ENCODE results near the gene SIN3A.
A peak's percentile ranks its signal among the peaks of the same experiment; 100 is the strongest.
"Not testable (repeated sequence)": the region's sequence is repeated elsewhere in the genome, so short reads cannot be mapped to it uniquely, and the experiment has no call there.

SIN3A gene

DNA sequence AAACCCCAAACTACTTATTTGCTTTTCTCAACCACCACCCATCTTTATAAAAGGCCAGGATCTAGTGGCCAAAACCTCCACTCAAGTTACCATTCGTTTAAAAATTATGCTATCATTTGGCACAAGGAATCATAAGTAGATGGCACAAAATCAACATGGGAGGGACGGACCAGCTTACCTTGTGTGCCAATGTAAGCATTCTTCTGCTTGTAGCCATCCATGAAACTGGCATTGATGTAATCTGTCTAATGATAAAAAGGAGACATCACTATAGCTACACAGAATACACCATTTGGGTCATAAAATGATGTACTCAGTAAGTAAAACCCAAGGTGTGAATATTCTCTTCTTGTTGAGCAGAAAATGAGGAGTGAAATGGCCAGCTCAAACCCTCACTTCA lies 28.2 kb upstream of the SIN3A start:
- Histone ChIP-seq H4K5ac (ENCODE audit: low read length) (no peak overlapping the region), H2BK15ac (replicated peaks; ENCODE audit: low read depth) (no peak overlapping the region), H3K36me3 (ENCODE audit: control insufficient read depth, insufficient read depth, low read length) (peaks cover 3% of the 10 kb centered on the region), H3K79me2 (ENCODE audit: control insufficient read depth, insufficient read depth, low read length) (no peaks in the 10 kb centered on the region), H3K27me3 (ENCODE audit: insufficient read depth, low read length, poor library complexity) (no peaks in the 10 kb centered on the region), H4K8ac (ENCODE audit: low read depth, low read length) (no peak overlapping the region), H2BK5ac (ENCODE audit: low read length) (no peak overlapping the region), H3K79me1 (ENCODE audit: low read length) (no peaks in the 10 kb centered on the region), H3K4me3 (ENCODE audit: low read length) (no peak overlapping the region), H3K9ac (ENCODE audit: low read length) (no peak overlapping the region), H3K4me2 (ENCODE audit: low read length) (no peak overlapping the region), H3K18ac (ENCODE audit: low read length) (no peak overlapping the region), H3K4ac (ENCODE audit: low read depth, low read length) (no peak overlapping the region), H2AK5ac (ENCODE audit: low read length) (no peak overlapping the region), H3K27ac (ENCODE audit: low read depth, low read length) (no peak overlapping the region), H2BK120ac (ENCODE audit: low read depth, low read length) (no peak overlapping the region), H3K4me1 (ENCODE audit: control insufficient read depth, low read depth, low read length) (no peaks in the 10 kb centered on the region), H3K23ac (ENCODE audit: low read length) (no peak overlapping the region), H3K56ac (ENCODE audit: low read length) (no peak overlapping the region)
- WGBS (ENCODE audit: extremely low coverage, insufficient coverage, low lambda C conversion rate): no CpG with 5 or more reads among the region's 2 CpGs
- no peak for DNase-seq

GRCh38 chr15:75477094-75477493 lies 25.6 kb upstream of the SIN3A start:
- H3K79me1 ChIP-seq (ENCODE audit: low read length); H2BK120ac ChIP-seq (ENCODE audit: low read depth, low read length); H4K5ac ChIP-seq (ENCODE audit: low read length); H3K36me3 ChIP-seq (ENCODE audit: control insufficient read depth, insufficient read depth, low read length); H3K79me2 ChIP-seq (ENCODE audit: control insufficient read depth, insufficient read depth, low read length); H3K56ac ChIP-seq (ENCODE audit: low read length); DNase-seq; H3K4me2 ChIP-seq (ENCODE audit: low read length); H3K9ac ChIP-seq (ENCODE audit: low read length); H3K18ac ChIP-seq (ENCODE audit: low read length); H3K4me1 ChIP-seq (ENCODE audit: control insufficient read depth, low read depth, low read length); H4K8ac ChIP-seq (ENCODE audit: low read depth, low read length); H3K23ac ChIP-seq (ENCODE audit: low read length); H3K4ac ChIP-seq (ENCODE audit: low read depth, low read length); H3K27ac ChIP-seq (ENCODE audit: low read depth, low read length); H3K4me3 ChIP-seq (ENCODE audit: low read length); H2AK5ac ChIP-seq (ENCODE audit: low read length); H2BK5ac ChIP-seq (ENCODE audit: low read length); H3K27me3 ChIP-seq (ENCODE audit: insufficient read depth, low read length, poor library complexity); H2BK15ac ChIP-seq (replicated peaks; ENCODE audit: low read depth): not testable (repeated sequence)
- no CpG with 5 or more reads among the region's 5 CpGs for WGBS (ENCODE audit: extremely low coverage, insufficient coverage, low lambda C conversion rate)

GRCh38 chr15:75468913-75469598 lies 17.6 kb upstream of the SIN3A start:
- H3K36me3 ChIP-seq (ENCODE audit: control insufficient read depth, insufficient read depth, low read length): peaks cover 7% of the 10 kb centered on the region
- no peak overlapping the region for H2BK5ac ChIP-seq (ENCODE audit: low read length)
- no peak overlapping the region for H3K23ac ChIP-seq (ENCODE audit: low read length)
- no peak for DNase-seq
- no peak overlapping the region for H3K18ac ChIP-seq (ENCODE audit: low read length)
- H4K5ac ChIP-seq (ENCODE audit: low read length): no peak overlapping the region
- H3K4me2 ChIP-seq (ENCODE audit: low read length): no peak overlapping the region
- no peak overlapping the region for H3K4ac ChIP-seq (ENCODE audit: low read depth, low read length)
- H2BK120ac ChIP-seq (ENCODE audit: low read depth, low read length): no peak overlapping the region
- H3K9ac ChIP-seq (ENCODE audit: low read length): no peak overlapping the region
- no peak overlapping the region for H3K27ac ChIP-seq (ENCODE audit: low read depth, low read length)
- no peak overlapping the region for H3K4me3 ChIP-seq (ENCODE audit: low read length)
- H3K79me2 ChIP-seq (ENCODE audit: control insufficient read depth, insufficient read depth, low read length): no peaks in the 10 kb centered on the region
- no peak overlapping the region for H4K8ac ChIP-seq (ENCODE audit: low read depth, low read length)
- WGBS (ENCODE audit: extremely low coverage, insufficient coverage, low lambda C conversion rate): no CpG with 5 or more reads among the region's 2 CpGs
- H3K27me3 ChIP-seq (ENCODE audit: insufficient read depth, low read length, poor library complexity): no peaks in the 10 kb centered on the region
- no peaks in the 10 kb centered on the region for H3K4me1 ChIP-seq (ENCODE audit: control insufficient read depth, low read depth, low read length)
- H2BK15ac ChIP-seq (replicated peaks; ENCODE audit: low read depth): no peak overlapping the region
- no peak overlapping the region for H3K56ac ChIP-seq (ENCODE audit: low read length)
- no peak overlapping the region for H2AK5ac ChIP-seq (ENCODE audit: low read length)
- H3K79me1 ChIP-seq (ENCODE audit: low read length): no peaks in the 10 kb centered on the region

GRCh38 chr15:75460646-75461045 lies 9.2 kb upstream of the SIN3A start:
- H2AK5ac ChIP-seq (ENCODE audit: low read length): no peak overlapping the region
- H3K4ac ChIP-seq (ENCODE audit: low read depth, low read length): no peak overlapping the region
- no peak overlapping the region for H2BK15ac ChIP-seq (replicated peaks; ENCODE audit: low read depth)
- H3K27me3 ChIP-seq (ENCODE audit: insufficient read depth, low read length, poor library complexity): no peaks in the 10 kb centered on the region
- H4K5ac ChIP-seq (ENCODE audit: low read length): no peak overlapping the region
- no peak overlapping the region for H3K9ac ChIP-seq (ENCODE audit: low read length)
- no peaks in the 10 kb centered on the region for H3K79me1 ChIP-seq (ENCODE audit: low read length)
- no peak for DNase-seq
- WGBS (ENCODE audit: extremely low coverage, insufficient coverage, low lambda C conversion rate): no CpG with 5 or more reads among the region's 4 CpGs
- no peak overlapping the region for H3K23ac ChIP-seq (ENCODE audit: low read length)
- no peak overlapping the region for H4K8ac ChIP-seq (ENCODE audit: low read depth, low read length)
- no peak overlapping the region for H2BK5ac ChIP-seq (ENCODE audit: low read length)
- H3K36me3 ChIP-seq (ENCODE audit: control insufficient read depth, insufficient read depth, low read length): no peaks in the 10 kb centered on the region
- H3K4me2 ChIP-seq (ENCODE audit: low read length): no peak overlapping the region
- H3K79me2 ChIP-seq (ENCODE audit: control insufficient read depth, insufficient read depth, low read length): no peaks in the 10 kb centered on the region
- H3K56ac ChIP-seq (ENCODE audit: low read length): no peak overlapping the region
- no peak overlapping the region for H3K4me3 ChIP-seq (ENCODE audit: low read length)
- no peak overlapping the region for H3K27ac ChIP-seq (ENCODE audit: low read depth, low read length)
- H2BK120ac ChIP-seq (ENCODE audit: low read depth, low read length): no peak overlapping the region
- H3K4me1 ChIP-seq (ENCODE audit: control insufficient read depth, low read depth, low read length): no peaks in the 10 kb centered on the region
- no peak overlapping the region for H3K18ac ChIP-seq (ENCODE audit: low read length)

DNA sequence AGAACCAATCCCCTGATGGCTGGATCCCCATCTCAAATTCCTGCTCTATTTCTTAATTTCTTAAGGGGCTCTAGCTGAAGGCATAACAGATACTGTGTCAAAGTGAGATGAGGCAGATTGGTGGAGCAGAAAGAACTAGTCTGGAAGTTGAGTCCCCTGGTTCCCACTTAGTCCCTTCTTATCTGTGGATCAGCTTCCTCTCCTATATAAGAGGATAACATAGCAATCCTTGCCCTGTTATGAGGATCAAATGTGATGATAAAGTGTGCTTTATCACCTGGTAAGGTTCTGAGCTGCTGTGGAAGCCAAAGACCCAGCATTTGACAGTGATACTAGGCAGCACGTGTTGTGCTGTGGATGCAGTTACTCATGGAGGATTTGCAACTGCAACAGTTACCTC lies 8.1 kb upstream of the SIN3A start:
- Histone ChIP-seq H3K79me1 (ENCODE audit: low read length) (no peaks in the 10 kb centered on the region), H3K4me1 (ENCODE audit: control insufficient read depth, low read depth, low read length) (no peaks in the 10 kb centered on the region)
- WGBS (ENCODE audit: extremely low coverage, insufficient coverage, low lambda C conversion rate): no CpG with 5 or more reads among the region's 1 CpG

GRCh38 chr15:75456710-75457109 lies 5.2 kb upstream of the SIN3A start:
- no peak overlapping the region for H4K8ac ChIP-seq (ENCODE audit: low read depth, low read length)
- peak; percentile 52 for DNase-seq
- H3K4me3 ChIP-seq (ENCODE audit: low read length): no peak overlapping the region
- no peaks in the 10 kb centered on the region for H3K4me1 ChIP-seq (ENCODE audit: control insufficient read depth, low read depth, low read length)
- H3K4me2 ChIP-seq (ENCODE audit: low read length): no peak overlapping the region
- no peak overlapping the region for H2BK5ac ChIP-seq (ENCODE audit: low read length)
- H3K56ac ChIP-seq (ENCODE audit: low read length): peak overlapping the region; percentile 95
- no peak overlapping the region for H3K4ac ChIP-seq (ENCODE audit: low read depth, low read length)
- H4K5ac ChIP-seq (ENCODE audit: low read length): no peak overlapping the region
- no peak overlapping the region for H2BK15ac ChIP-seq (replicated peaks; ENCODE audit: low read depth)
- no peak overlapping the region for H3K27ac ChIP-seq (ENCODE audit: low read depth, low read length)
- peak overlapping the region; percentile 89 for H3K9ac ChIP-seq (ENCODE audit: low read length)
- no peak overlapping the region for H3K18ac ChIP-seq (ENCODE audit: low read length)
- no peak overlapping the region for H2BK120ac ChIP-seq (ENCODE audit: low read depth, low read length)
- H3K27me3 ChIP-seq (ENCODE audit: insufficient read depth, low read length, poor library complexity): no peaks in the 10 kb centered on the region
- no peaks in the 10 kb centered on the region for H3K36me3 ChIP-seq (ENCODE audit: control insufficient read depth, insufficient read depth, low read length)
- H3K79me1 ChIP-seq (ENCODE audit: low read length): peaks cover 5% of the 10 kb centered on the region
- no CpG with 5 or more reads among the region's 6 CpGs for WGBS (ENCODE audit: extremely low coverage, insufficient coverage, low lambda C conversion rate)
- no peak overlapping the region for H3K23ac ChIP-seq (ENCODE audit: low read length)
- H2AK5ac ChIP-seq (ENCODE audit: low read length): no peak overlapping the region
- peaks cover 6% of the 10 kb centered on the region for H3K79me2 ChIP-seq (ENCODE audit: control insufficient read depth, insufficient read depth, low read length)

More for the DNA sequence above, 8.1 kb upstream of the SIN3A start:
- Histone ChIP-seq H2BK15ac (replicated peaks; ENCODE audit: low read depth) (no peak overlapping the region), H4K5ac (ENCODE audit: low read length) (no peak overlapping the region), H3K9ac (ENCODE audit: low read length) (no peak overlapping the region), H3K27ac (ENCODE audit: low read depth, low read length) (no peak overlapping the region), H4K8ac (ENCODE audit: low read depth, low read length) (no peak overlapping the region), H3K4me3 (ENCODE audit: low read length) (no peak overlapping the region), H3K36me3 (ENCODE audit: control insufficient read depth, insufficient read depth, low read length) (no peaks in the 10 kb centered on the region), H3K23ac (ENCODE audit: low read length) (no peak overlapping the region), H3K56ac (ENCODE audit: low read length) (no peak overlapping the region), H2BK120ac (ENCODE audit: low read depth, low read length) (no peak overlapping the region), H3K27me3 (ENCODE audit: insufficient read depth, low read length, poor library complexity) (no peaks in the 10 kb centered on the region), H3K4ac (ENCODE audit: low read depth, low read length) (no peak overlapping the region), H2AK5ac (ENCODE audit: low read length) (no peak overlapping the region), H2BK5ac (ENCODE audit: low read length) (no peak overlapping the region), H3K4me2 (ENCODE audit: low read length) (no peak overlapping the region), H3K18ac (ENCODE audit: low read length) (no peak overlapping the region), H3K79me2 (ENCODE audit: control insufficient read depth, insufficient read depth, low read length) (no peaks in the 10 kb centered on the region)
- no peak for DNase-seq

Measured in mesendoderm (in vitro differentiated cells).